PC-9 (cell line): ENCODE measurements around the gene PRAMEF18.
"Not testable (repeated sequence)": the region's sequence is repeated elsewhere in the genome, so short reads cannot be mapped to it uniquely, and the experiment has no call there.

ENCODE experiments used
- CTCF ChIP-seq: fragments of 200-600 bp; sonication (generic); conservative IDR thresholded peaks from 2 replicates; pipeline ENCODE4 v1.6.1; 2017; ENCODE audit warnings: mixed run types, antibody characterized with exemption, mild to moderate bottlenecking, moderate library complexity
- EZH2 ChIP-seq: fragments of 200-600 bp; sonication (generic); IDR thresholded peaks from 2 replicates; pipeline ENCODE4 v1.8.0; 2017; ENCODE audit warnings: antibody characterized with exemption, low read depth

GRCh38 chr1:13208712-13209111 lies 17.2 kb downstream of the PRAMEF18 start:
- not testable (repeated sequence) for TF ChIP-seq CTCF, EZH2
